Breast epithelium (tissue), 4 donors: Measurements from ENCODE around the gene TAAR2. TPM values are rescaled to one million over a fixed set of nuclear protein-coding genes. Genes with fewer than 3 reads are reported as not detected.
"Not testable (repeated sequence)": the region's sequence is repeated elsewhere in the genome, so short reads cannot be mapped to it uniquely, and the experiment has no call there.

ENCODE experiments used
- DNase-seq, 2 donors: peaks; one replicate each; pipeline ENCODE4 v3.0.0-alpha.2; 2019; ENCODE audit warnings: low spot score in 2 of 2
- H3K27ac ChIP-seq, 2 donors: fragments of 200-600 bp; sonication (generic) in 1 of 2; one replicate each; pipeline ENCODE4 v1.5.1; 2016 to 2019; ENCODE audit warnings: mild to moderate bottlenecking in 1 of 2
- H3K27me3 ChIP-seq, 2 donors: fragments of 200-600 bp; sonication (generic) in 1 of 2; one replicate each; pipeline versions ENCODE4 v1.5.1 to v1.6.0; 2017 to 2019; ENCODE audit warnings: control low read depth in 1 of 2, mild to moderate bottlenecking in 1 of 2
- H3K36me3 ChIP-seq: fragments of 200-600 bp; one replicate; pipeline ENCODE4 v1.5.1; 2019
- H3K4me1 ChIP-seq, 2 donors: fragments of 200-600 bp; sonication (generic); one replicate each; pipeline ENCODE4 v1.5.1; 2016 to 2019; ENCODE audit warnings: control low read depth in 1 of 2
- H3K4me3 ChIP-seq, 3 donors: fragments of 200-600 bp; sonication (generic); 1 replicate in 2 of 3; 2 replicates in 1 of 3; pipeline ENCODE4 v1.5.1; 2016 to 2019; ENCODE audit warnings: mild to moderate bottlenecking in 3 of 3, moderate library complexity in 2 of 3
- H3K9me3 ChIP-seq, 2 donors: fragments of 200-600 bp; sonication (generic) in 1 of 2; one replicate each; pipeline ENCODE4 v1.5.1; 2016 to 2019; ENCODE audit warnings: control low read depth in 1 of 2
- POLR2A ChIP-seq: fragments of 450-650 bp; IDR thresholded peaks from one replicate; pipeline ENCODE4 v1.6.1; 2016; ENCODE audit warnings: antibody characterized with exemption, mild to moderate bottlenecking, moderate library complexity
- POLR2AphosphoS5 ChIP-seq, 3 donors: sonication (generic); formaldehyde crosslinking; IDR thresholded peaks; one replicate each; pipeline ENCODE4 v1.6.1; 2017; ENCODE audit warnings: antibody characterized with exemption in 3 of 3
- intact Hi-C: fragments of 100-400 bp; cut with DNase I; formaldehyde crosslinking; loops from one replicate; pipeline ENCODE4 v1.15.1; 2023; ENCODE audit warnings: low total_unique reads
- total RNA-seq, 3 donors: library from RNA; depleted of rRNA; stranded (reverse); fragments of >200 nt; gene quantifications; one replicate each; pipeline ENCODE4 v1.1.0, GENCODE V29; 2016
- TF ChIP-seq, protein P1 (sequence below), 3 donors: fragments of 450-650 bp; IDR thresholded peaks; one replicate each; pipeline ENCODE4 v1.5.1; 2016 to 2017; ENCODE audit warnings: antibody characterized with exemption in 3 of 3, mild to moderate bottlenecking in 3 of 3, moderate library complexity in 3 of 3

Gene TAAR2
- total RNA-seq, 3 donors from 2014 or later: not detected

DNA sequence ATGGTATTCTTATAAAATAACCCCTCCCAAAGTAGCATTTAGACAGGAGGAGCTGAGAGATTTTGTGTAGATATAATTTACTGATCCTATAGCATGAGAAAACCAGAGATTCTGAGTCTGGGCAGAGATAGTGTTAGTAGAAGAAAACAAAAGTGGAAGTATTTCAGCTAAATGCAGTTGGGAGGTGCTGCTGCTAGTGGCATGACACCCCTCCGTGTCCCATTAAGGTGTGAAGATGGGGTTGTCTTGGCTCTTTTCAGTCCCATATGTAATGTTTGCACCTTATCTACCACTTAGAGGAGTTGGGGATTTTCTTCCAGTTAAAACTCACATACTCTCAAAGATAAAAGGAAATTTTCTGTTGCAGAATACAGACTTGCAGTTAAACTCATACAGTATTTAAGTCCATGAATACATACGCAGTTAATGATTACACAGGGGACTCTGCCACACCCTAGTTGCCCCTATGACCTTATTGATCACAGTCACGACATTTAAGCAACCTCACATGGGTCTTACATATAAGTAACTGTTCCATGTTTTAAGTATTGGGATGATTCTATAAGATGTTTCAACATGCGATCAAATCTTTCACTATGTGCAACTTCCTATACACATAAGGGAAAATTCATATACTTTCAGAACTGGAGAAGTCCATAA is 11.5 kb downstream of the TAAR2 start:
- H3K27ac ChIP-seq: no peak overlapping the region
- no peaks in the 10 kb centered on the region for H3K36me3 ChIP-seq
- TF ChIP-seq, protein P1, sequence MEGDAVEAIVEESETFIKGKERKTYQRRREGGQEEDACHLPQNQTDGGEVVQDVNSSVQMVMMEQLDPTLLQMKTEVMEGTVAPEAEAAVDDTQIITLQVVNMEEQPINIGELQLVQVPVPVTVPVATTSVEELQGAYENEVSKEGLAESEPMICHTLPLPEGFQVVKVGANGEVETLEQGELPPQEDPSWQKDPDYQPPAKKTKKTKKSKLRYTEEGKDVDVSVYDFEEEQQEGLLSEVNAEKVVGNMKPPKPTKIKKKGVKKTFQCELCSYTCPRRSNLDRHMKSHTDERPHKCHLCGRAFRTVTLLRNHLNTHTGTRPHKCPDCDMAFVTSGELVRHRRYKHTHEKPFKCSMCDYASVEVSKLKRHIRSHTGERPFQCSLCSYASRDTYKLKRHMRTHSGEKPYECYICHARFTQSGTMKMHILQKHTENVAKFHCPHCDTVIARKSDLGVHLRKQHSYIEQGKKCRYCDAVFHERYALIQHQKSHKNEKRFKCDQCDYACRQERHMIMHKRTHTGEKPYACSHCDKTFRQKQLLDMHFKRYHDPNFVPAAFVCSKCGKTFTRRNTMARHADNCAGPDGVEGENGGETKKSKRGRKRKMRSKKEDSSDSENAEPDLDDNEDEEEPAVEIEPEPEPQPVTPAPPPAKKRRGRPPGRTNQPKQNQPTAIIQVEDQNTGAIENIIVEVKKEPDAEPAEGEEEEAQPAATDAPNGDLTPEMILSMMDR (IDR thresholded peaks at IDR 0.05): no peak
- TF ChIP-seq POLR2AphosphoS5 (IDR thresholded peaks at IDR 0.05): no peak
- TF ChIP-seq POLR2A: no peak
- no peaks in the 10 kb centered on the region for H3K9me3 ChIP-seq
- H3K4me1 ChIP-seq: no peaks in the 10 kb centered on the region
- no peaks in the 10 kb centered on the region for H3K27me3 ChIP-seq
- DNase-seq: no peak
- H3K4me3 ChIP-seq: no peak overlapping the region
- intact Hi-C loops: no loop called here

DNA sequence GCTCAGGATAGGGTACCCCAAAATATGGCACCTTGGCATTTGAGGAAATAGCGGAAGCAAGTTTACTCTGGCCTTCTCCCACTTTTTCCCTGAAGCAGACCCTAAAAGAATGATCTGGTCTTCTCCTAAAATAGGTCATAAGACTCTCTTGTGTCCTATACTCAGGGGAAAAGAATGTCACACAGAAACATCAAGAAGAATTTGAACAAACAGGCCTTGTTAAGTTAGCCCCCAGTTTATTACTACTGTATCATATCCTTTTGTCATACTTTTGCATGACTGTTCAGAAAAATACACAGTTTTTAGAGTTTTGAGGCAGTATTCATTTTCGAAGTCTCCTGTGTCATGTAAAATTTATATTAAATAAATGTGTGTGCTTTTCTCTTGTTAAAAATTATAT is 12.5 kb downstream of the TAAR2 start:
- Histone ChIP-seq H3K36me3 (no peaks in the 10 kb centered on the region), H3K4me1 (no peaks in the 10 kb centered on the region), H3K9me3 (no peaks in the 10 kb centered on the region), H3K27ac (no peak overlapping the region), H3K27me3 (no peaks in the 10 kb centered on the region), H3K4me3 (no peak overlapping the region)
- DNase-seq: no peak
- intact Hi-C loops: no loop called here
- TF ChIP-seq, protein P1 (IDR thresholded peaks at IDR 0.05): no peak
- no peak for TF ChIP-seq POLR2A
- no peak for TF ChIP-seq POLR2AphosphoS5 (IDR thresholded peaks at IDR 0.05)

DNA sequence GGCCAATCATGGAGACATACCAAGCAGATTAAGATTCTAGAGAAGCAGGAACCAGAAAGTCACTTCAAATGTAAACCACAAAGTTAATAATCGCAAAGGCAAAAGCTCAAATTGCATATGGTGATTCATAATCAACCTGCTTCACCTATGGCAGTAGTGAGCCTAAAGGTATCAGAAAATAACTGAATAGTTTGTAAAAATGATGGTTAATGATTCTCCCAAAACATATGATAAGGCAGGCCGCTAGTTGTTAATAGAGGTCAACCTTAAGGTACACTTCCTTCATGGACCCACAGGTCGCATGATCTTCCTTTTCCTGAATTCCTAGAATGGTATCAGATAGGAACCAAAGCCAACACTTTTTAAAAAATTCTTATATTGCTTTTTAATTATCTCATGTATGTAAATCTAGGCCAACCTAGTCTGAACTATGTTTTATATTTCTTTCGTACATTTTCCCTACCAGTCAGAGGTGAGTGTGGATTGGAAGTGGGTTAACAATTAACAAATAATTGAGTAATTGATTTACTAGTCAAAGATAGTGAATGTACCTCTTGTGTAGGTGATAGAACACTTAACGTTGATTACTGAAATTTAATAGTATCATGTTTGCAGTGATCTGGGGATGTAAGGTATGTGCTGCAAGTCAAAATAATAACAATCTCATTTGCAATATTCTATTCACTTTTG is 16.4 kb downstream of the TAAR2 start:
- Histone ChIP-seq H3K36me3 (no peaks in the 10 kb centered on the region), H3K27me3 (no peaks in the 10 kb centered on the region), H3K27ac (no peak overlapping the region), H3K9me3 (no peaks in the 10 kb centered on the region), H3K4me3 (no peak overlapping the region), H3K4me1 (no peaks in the 10 kb centered on the region)
- DNase-seq: no peak
- TF ChIP-seq POLR2AphosphoS5 (IDR thresholded peaks at IDR 0.05) (no peak), POLR2A (no peak)
- TF ChIP-seq, protein P1 (IDR thresholded peaks at IDR 0.05): no peak
- intact Hi-C loops: no loop called here

DNA sequence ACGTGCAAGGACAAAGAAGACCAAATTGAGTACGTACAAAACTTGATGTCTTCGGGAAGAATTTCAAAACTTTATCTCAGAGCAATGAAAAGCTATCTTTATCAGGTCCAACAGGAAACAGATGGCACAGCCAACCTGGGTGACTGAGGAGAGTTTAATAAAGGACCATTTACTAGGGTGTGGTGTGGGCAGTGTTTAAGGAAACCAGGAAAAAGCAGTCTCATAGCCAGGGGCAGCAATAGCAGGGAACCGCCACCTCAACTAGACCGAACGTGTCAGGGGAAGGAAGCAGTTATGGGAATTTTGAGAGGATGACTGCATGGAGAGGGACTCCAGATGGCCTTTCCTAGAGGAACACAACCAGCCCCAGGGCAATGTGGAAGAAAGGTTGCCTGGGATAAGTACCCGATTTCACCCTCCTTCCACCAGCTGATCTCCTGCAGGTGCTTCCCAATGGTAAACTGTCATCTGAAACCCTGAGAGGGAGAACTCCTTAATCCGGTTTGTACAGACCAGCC is 19.4 kb downstream of the TAAR2 start:
- Histone ChIP-seq H3K27ac (no peak overlapping the region), H3K4me1 (no peaks in the 10 kb centered on the region), H3K9me3 (no peaks in the 10 kb centered on the region), H3K27me3 (no peaks in the 10 kb centered on the region), H3K4me3 (no peak overlapping the region), H3K36me3 (no peaks in the 10 kb centered on the region)
- intact Hi-C loops: no loop called here
- DNase-seq: no peak
- no peak for TF ChIP-seq POLR2A
- TF ChIP-seq, protein P1 (IDR thresholded peaks at IDR 0.05): no peak
- TF ChIP-seq POLR2AphosphoS5 (IDR thresholded peaks at IDR 0.05): no peak

DNA sequence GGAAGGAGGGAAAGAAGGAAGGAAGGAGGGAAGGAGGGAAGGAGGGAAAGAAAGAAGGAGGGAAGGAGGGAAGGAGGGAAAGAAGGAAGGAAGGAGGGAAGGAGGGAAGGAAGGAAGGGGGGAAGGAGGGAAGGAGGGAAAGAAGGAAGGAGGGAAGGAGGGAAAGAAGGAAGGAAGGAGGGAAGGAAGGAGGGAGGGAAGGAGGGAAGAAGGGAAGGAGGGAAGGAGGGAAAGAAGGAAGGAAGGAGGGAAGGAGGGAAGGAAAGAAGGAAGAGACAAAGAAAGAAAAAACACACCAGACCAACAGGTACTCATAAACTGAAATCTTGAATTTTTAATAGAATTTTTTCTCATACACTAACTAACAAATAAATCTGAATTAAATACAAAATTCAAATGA is 23.2 kb downstream of the TAAR2 start:
- H3K4me3 ChIP-seq, DNase-seq: not testable (repeated sequence)

More for the DNA sequence above, 23.2 kb downstream of the TAAR2 start:
- intact Hi-C loops, H3K36me3 ChIP-seq, H3K27me3 ChIP-seq, H3K4me1 ChIP-seq, H3K9me3 ChIP-seq, H3K27ac ChIP-seq: not testable (repeated sequence)
